Measurements from ENCODE around the gene XPO6. TPM values are rescaled to one million over a fixed set of nuclear protein-coding genes. Genes with fewer than 3 reads are reported as not detected.

XPO6 gene
- total RNA-seq, 1 donor from 2014 or later = 72.7 TPM

DNA sequence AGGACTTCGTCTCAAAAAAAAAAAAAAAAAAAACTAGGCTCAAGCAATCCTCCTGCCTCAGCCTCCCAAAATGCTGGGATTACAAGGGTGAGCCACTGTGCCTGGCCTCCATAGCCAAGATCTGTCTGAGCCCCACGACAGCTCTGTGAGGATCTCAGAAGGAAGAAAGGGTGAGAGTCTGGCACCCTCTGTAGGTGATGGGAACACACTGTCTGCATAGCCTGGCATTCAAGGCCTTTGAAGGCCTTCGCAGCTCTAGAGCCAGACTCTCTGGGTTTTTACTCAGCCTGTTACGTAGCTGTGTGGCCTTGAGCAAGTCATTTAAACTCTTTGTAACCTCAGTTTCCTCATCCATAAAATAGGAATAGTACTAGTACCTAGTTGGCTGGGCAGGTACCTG lies 6.3 kb upstream of the XPO6 start:
- Histone ChIP-seq H3K27ac (no peak overlapping the region), H3K4me3 (no peak overlapping the region), H3K36me3 (no peaks in the 10 kb centered on the region), H3K9me3 (no peaks in the 10 kb centered on the region), H3K27me3 (no peaks in the 10 kb centered on the region), H3K4me1 (no peaks in the 10 kb centered on the region)
- intact Hi-C loops (cut with DNase I) = no loop called here
- TF ChIP-seq POLR2AphosphoS5 (IDR thresholded peaks at IDR 0.05; ENCODE audit: insufficient read depth in 1 of 2, low read depth in 1 of 2) = no peak
- TF ChIP-seq, protein P1, sequence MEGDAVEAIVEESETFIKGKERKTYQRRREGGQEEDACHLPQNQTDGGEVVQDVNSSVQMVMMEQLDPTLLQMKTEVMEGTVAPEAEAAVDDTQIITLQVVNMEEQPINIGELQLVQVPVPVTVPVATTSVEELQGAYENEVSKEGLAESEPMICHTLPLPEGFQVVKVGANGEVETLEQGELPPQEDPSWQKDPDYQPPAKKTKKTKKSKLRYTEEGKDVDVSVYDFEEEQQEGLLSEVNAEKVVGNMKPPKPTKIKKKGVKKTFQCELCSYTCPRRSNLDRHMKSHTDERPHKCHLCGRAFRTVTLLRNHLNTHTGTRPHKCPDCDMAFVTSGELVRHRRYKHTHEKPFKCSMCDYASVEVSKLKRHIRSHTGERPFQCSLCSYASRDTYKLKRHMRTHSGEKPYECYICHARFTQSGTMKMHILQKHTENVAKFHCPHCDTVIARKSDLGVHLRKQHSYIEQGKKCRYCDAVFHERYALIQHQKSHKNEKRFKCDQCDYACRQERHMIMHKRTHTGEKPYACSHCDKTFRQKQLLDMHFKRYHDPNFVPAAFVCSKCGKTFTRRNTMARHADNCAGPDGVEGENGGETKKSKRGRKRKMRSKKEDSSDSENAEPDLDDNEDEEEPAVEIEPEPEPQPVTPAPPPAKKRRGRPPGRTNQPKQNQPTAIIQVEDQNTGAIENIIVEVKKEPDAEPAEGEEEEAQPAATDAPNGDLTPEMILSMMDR (IDR thresholded peaks at IDR 0.05) = peak in 1 of 3 experiments; percentile 8
- TF ChIP-seq POLR2A (IDR thresholded peaks at IDR 0.05) = no peak
- no peak for DNase-seq (ENCODE audit: extremely low spot score in 2 of 2)

DNA sequence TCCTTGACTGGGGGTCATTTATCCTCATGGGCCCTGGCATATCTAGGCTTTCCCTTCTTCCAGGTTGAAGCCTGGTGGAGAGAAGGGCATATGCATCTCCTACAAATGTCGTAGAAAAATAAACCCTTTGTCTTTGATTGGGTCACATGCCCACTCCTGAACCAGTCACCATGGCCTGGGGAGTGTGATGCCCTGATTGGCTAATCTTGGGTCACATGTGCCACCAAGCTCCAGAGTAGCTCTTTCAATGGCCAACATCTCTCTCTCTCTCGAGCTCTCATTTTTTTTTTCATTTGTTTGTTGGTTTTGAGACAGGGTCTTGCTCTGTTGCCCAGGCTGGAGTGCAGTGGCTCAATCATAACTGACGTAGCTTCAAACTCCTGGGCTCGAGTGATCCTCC lies 5.6 kb upstream of the XPO6 start:
- Histone ChIP-seq H3K9me3 (no peaks in the 10 kb centered on the region), H3K27me3 (no peaks in the 10 kb centered on the region), H3K4me1 (peaks cover 6% of the 10 kb centered on the region), H3K36me3 (no peaks in the 10 kb centered on the region), H3K27ac (no peak overlapping the region), H3K4me3 (no peak overlapping the region)
- TF ChIP-seq POLR2A (IDR thresholded peaks at IDR 0.05) (no peak), POLR2AphosphoS5 (IDR thresholded peaks at IDR 0.05; ENCODE audit: insufficient read depth in 1 of 2, low read depth in 1 of 2) (no peak)
- TF ChIP-seq, protein P1 (IDR thresholded peaks at IDR 0.05) = no peak
- intact Hi-C loops (cut with DNase I) = no loop called here
- no peak for DNase-seq (ENCODE audit: extremely low spot score in 2 of 2)

DNA sequence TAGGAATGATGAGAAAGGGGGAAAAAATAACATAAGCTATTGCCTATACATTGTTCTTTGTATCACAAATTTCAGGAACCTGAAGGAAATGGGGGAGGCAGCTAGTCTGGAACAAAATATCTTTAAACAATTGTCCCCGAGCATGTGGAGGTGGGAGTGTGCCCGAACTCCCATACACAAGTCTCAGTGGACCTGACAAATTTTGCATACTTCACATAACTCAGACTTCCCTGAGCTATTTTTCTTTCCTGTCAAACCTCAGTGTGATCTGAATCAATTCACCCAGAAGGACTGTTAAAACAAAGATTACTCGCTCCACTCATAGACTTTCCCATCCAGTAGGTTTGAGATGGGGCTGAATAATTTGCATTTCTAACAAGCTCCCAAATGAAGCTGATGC lies 1.6 kb upstream of the XPO6 start:
- no peak for DNase-seq (ENCODE audit: extremely low spot score in 2 of 2)
- Histone ChIP-seq H3K9me3 (no peaks in the 10 kb centered on the region), H3K27me3 (no peaks in the 10 kb centered on the region), H3K36me3 (no peaks in the 10 kb centered on the region), H3K4me1 (peaks cover 27% of the 10 kb centered on the region), H3K27ac (no peak overlapping the region), H3K4me3 (no peak overlapping the region)
- TF ChIP-seq, protein P1 (IDR thresholded peaks at IDR 0.05) = no peak
- TF ChIP-seq POLR2AphosphoS5 (IDR thresholded peaks at IDR 0.05; ENCODE audit: insufficient read depth in 1 of 2, low read depth in 1 of 2) (no peak), POLR2A (IDR thresholded peaks at IDR 0.05) (no peak)
- intact Hi-C loops (cut with DNase I) = no loop called here

DNA sequence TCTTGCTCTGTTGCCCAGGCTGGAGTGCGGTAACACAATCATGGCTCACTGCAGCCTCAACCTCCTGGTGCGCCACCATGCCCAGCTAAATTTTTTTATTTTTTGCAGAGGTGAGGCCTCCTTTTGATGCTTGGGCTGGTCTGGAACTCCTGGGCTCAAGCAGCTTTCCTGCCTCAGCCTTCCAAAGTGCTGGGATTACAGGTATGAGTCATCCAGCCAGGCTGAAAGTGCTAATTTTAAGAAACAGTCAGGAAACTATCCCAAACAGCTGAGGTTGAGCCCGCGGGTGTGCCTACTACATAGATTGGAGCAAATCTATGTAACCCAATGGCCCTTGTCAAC lies 738 bp upstream of the XPO6 start:
- peak overlapping the region; percentile 81 to 95 for H3K4me3 ChIP-seq
- H3K27me3 ChIP-seq = no peaks in the 10 kb centered on the region
- TF ChIP-seq POLR2A (IDR thresholded peaks at IDR 0.05) (no peak), POLR2AphosphoS5 (IDR thresholded peaks at IDR 0.05; ENCODE audit: insufficient read depth in 1 of 2, low read depth in 1 of 2) (no peak)
- TF ChIP-seq, protein P1 (IDR thresholded peaks at IDR 0.05) = no peak
- no peaks in the 10 kb centered on the region for H3K9me3 ChIP-seq
- H3K27ac ChIP-seq = peak overlapping the region; percentile 89
- H3K4me1 ChIP-seq = peaks cover 27% of the 10 kb centered on the region
- H3K36me3 ChIP-seq = no peaks in the 10 kb centered on the region
- no peak for DNase-seq (ENCODE audit: extremely low spot score in 2 of 2)
- intact Hi-C loops (cut with DNase I) = no loop called here

DNA sequence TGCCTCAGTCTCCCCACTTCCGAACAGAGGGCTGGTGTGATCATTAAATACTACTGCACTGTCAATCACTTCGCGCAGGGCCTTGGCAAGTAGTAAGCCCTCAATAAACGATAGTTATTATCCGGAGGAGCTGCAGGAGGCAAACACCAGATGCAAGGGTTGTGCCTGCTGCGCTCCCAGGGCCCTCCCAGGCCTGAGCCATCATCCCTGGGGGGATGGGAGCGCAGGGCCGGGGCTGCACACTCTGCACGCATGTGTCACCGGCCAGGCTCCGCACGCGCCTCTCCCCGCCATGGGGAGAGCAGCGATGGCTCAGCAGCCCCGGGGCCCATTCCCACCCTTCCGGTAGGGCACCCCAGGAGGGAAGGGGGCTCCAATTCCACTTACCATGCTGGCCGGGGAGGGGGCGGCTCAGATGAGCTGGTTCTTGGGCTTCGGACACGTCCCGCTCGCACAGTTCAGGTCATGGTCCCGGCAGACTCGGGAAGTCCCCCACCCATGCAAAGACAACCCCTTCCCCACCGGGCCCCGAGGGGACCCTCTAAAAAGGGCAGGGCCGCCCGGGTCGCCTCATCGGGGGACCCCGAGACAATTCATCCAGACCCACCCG lies 681 bp downstream of the XPO6 start:
- peak overlapping the region; percentile 89 for H3K27ac ChIP-seq
- no peaks in the 10 kb centered on the region for H3K9me3 ChIP-seq
- H3K4me1 ChIP-seq = peaks cover 27% of the 10 kb centered on the region
- H3K36me3 ChIP-seq = no peaks in the 10 kb centered on the region
- no peak for TF ChIP-seq POLR2A (IDR thresholded peaks at IDR 0.05)
- peak in 1 of 2 donors; percentile 63 for TF ChIP-seq POLR2AphosphoS5 (IDR thresholded peaks at IDR 0.05; ENCODE audit: insufficient read depth in 1 of 2, low read depth in 1 of 2)
- H3K27me3 ChIP-seq = no peaks in the 10 kb centered on the region
- intact Hi-C loops (cut with DNase I) = no loop called here
- peak overlapping the region; percentile 81 to 95 for H3K4me3 ChIP-seq
- no peak for DNase-seq (ENCODE audit: extremely low spot score in 2 of 2)
